Fibroblast of lung (primary cell): ENCODE data around the gene MTHFD1. TPM values are rescaled to one million over a fixed set of nuclear protein-coding genes. Genes with fewer than 3 reads are reported as not detected.

ENCODE experiments used
- DNase-seq, 2 donors: peaks; one replicate each; pipeline versions ENCODE4 v3.0.0 to v3.0.0-alpha.2; 2010; ENCODE audit warnings: low read depth in 2 of 2
- H2AFZ ChIP-seq: 2 replicates; pipeline ENCODE4 v1.5.1; 2012; ENCODE audit warnings: low read length, control low read depth, inconsistent platforms
- H3K27ac ChIP-seq: 2 replicates; pipeline ENCODE4 v1.5.1; 2011; ENCODE audit warnings: low read length, control low read depth; ENCODE audit not compliant: insufficient read depth
- H3K27me3 ChIP-seq: 2 replicates; pipeline ENCODE4 v1.5.1; 2011; ENCODE audit warnings: mild to moderate bottlenecking, low read length; ENCODE audit not compliant: control insufficient read depth, insufficient read depth
- H3K36me3 ChIP-seq: 2 replicates; pipeline ENCODE4 v1.5.1; 2011; ENCODE audit warnings: low read length; ENCODE audit not compliant: control insufficient read depth, insufficient read depth
- H3K4me1 ChIP-seq: 2 replicates; pipeline ENCODE4 v1.5.1; 2011; ENCODE audit warnings: low read length; ENCODE audit not compliant: control insufficient read depth, insufficient read depth; ENCODE audit errors: extremely low read depth
- H3K4me2 ChIP-seq: 2 replicates; pipeline ENCODE4 v1.5.1; 2011; ENCODE audit warnings: low read length, control low read depth; ENCODE audit not compliant: insufficient read depth; ENCODE audit errors: extremely low read depth
- H3K4me3 ChIP-seq, 4 experiments: fragments of 200-600 bp in 1 of 4; sonication (generic) in 1 of 4; replicated peaks in 1 of 4; 2 replicates each; pipeline ENCODE4 v1.5.1; 2011 to 2016; ENCODE audit warnings: low read length in 4 of 4, low read depth in 3 of 4, mild to moderate bottlenecking in 3 of 4, control low read depth in 2 of 4, inconsistent platforms in 1 of 4, mixed read lengths in 1 of 4; ENCODE audit not compliant: insufficient read depth in 1 of 4; ENCODE audit errors: control extremely low read depth in 1 of 4
- H3K79me2 ChIP-seq: 2 replicates; pipeline ENCODE4 v1.5.1; 2012; ENCODE audit warnings: mild to moderate bottlenecking, low read length, inconsistent platforms; ENCODE audit not compliant: control insufficient read depth, insufficient read depth
- H3K9ac ChIP-seq: 2 replicates; pipeline ENCODE4 v1.5.1; 2011; ENCODE audit warnings: mild to moderate bottlenecking, low read length, control low read depth; ENCODE audit not compliant: insufficient read depth
- H3K9me3 ChIP-seq: 2 replicates; pipeline ENCODE4 v1.5.1; 2012; ENCODE audit warnings: low read depth, low read length; ENCODE audit not compliant: control insufficient read depth, insufficient read depth
- H4K20me1 ChIP-seq: 2 replicates; pipeline ENCODE4 v1.5.1; 2011; ENCODE audit warnings: low read length; ENCODE audit not compliant: control insufficient read depth, insufficient read depth; ENCODE audit errors: extremely low read depth
- CTCF ChIP-seq, 2 donors: IDR thresholded peaks in 1 of 2; conservative IDR thresholded peaks in 1 of 2; 1 replicate in 1 of 2; 2 replicates in 1 of 2; pipeline ENCODE4 v1.5.1; 2011 to 2012; ENCODE audit warnings: low read length in 2 of 2, control low read depth in 1 of 2, inconsistent platforms in 1 of 2, low read depth in 1 of 2, mild to moderate bottlenecking in 1 of 2
- EZH2 ChIP-seq: IDR thresholded peaks from 2 replicates; pipeline ENCODE4 v1.5.1; 2012; ENCODE audit warnings: low read length, control low read depth, mild to moderate bottlenecking; ENCODE audit errors: missing control alignments
- polyA plus RNA-seq, 2 donors: library from polyadenylated mRNA; depleted of rRNA in 1 of 2; stranded (reverse) in 1 of 2; unstranded in 1 of 2; fragments of >200 nt; gene quantifications; 2 replicates each; pipeline ENCODE4 v1.2.1, GENCODE V29; 2011 to 2012; ENCODE audit warnings: missing spikeins in 1 of 2
- total RNA-seq: library from RNA; depleted of rRNA; stranded (reverse); fragments of >200 nt; gene quantifications from 2 replicates; pipeline ENCODE4 v1.2.1, GENCODE V29; 2014

Gene MTHFD1
- total and polyA plus RNA-seq, 2 donors (not counting 1 experiment from before 2014, with no cell fraction given), result 39.4 to 41.6 TPM

GRCh38 chr14:64405295-64405694 lies 17.1 kb downstream of the MTHFD1 start:
- TF ChIP-seq EZH2, result no peak
- no peak for TF ChIP-seq CTCF (conservative IDR thresholded peaks at IDR 0.05 in 1 of 2, IDR thresholded peaks at IDR 0.05 in 1 of 2; ENCODE audit: low read depth in 1 of 2, low read length in 2 of 2)
- H4K20me1 ChIP-seq, result no peaks in the 10 kb centered on the region
- no peak for DNase-seq

GRCh38 chr14:64407329-64407728 lies 19.2 kb downstream of the MTHFD1 start:
- Histone ChIP-seq H3K4me3 (no peak overlapping the region), H3K9me3 (no peaks in the 10 kb centered on the region), H3K27me3 (no peaks in the 10 kb centered on the region), H3K36me3 (no peaks in the 10 kb centered on the region), H3K4me1 (peaks cover 2% of the 10 kb centered on the region), H2AFZ (no peak overlapping the region), H3K79me2 (no peaks in the 10 kb centered on the region), H3K4me2 (no peak overlapping the region), H3K27ac (no peak overlapping the region), H3K9ac (no peak overlapping the region), H4K20me1 (no peaks in the 10 kb centered on the region)
- no peak for TF ChIP-seq EZH2
- no peak for TF ChIP-seq CTCF (conservative IDR thresholded peaks at IDR 0.05 in 1 of 2, IDR thresholded peaks at IDR 0.05 in 1 of 2; ENCODE audit: low read depth in 1 of 2, low read length in 2 of 2)
- no peak for DNase-seq

More at GRCh38 chr14:64405295-64405694, 17.1 kb downstream of the MTHFD1 start:
- Histone ChIP-seq H3K9ac (no peak overlapping the region), H3K4me2 (no peak overlapping the region), H3K4me1 (peaks cover 2% of the 10 kb centered on the region), H3K9me3 (no peaks in the 10 kb centered on the region), H3K36me3 (no peaks in the 10 kb centered on the region), H3K4me3 (no peak overlapping the region), H3K27me3 (no peaks in the 10 kb centered on the region), H3K27ac (no peak overlapping the region), H2AFZ (no peak overlapping the region), H3K79me2 (no peaks in the 10 kb centered on the region)

GRCh38 chr14:64409126-64409920 lies 21.2 kb downstream of the MTHFD1 start:
- TF ChIP-seq CTCF (conservative IDR thresholded peaks at IDR 0.05 in 1 of 2, IDR thresholded peaks at IDR 0.05 in 1 of 2; ENCODE audit: low read depth in 1 of 2, low read length in 2 of 2) (no peak), EZH2 (no peak)
- H2AFZ ChIP-seq, result no peak overlapping the region
- H3K4me2 ChIP-seq, result no peak overlapping the region
- H4K20me1 ChIP-seq, result no peaks in the 10 kb centered on the region
- no peak overlapping the region for H3K27ac ChIP-seq
- no peaks in the 10 kb centered on the region for H3K79me2 ChIP-seq
- no peaks in the 10 kb centered on the region for H3K36me3 ChIP-seq
- no peaks in the 10 kb centered on the region for H3K27me3 ChIP-seq
- no peak overlapping the region for H3K4me3 ChIP-seq
- no peak overlapping the region for H3K9ac ChIP-seq
- H3K4me1 ChIP-seq, result peaks cover 2% of the 10 kb centered on the region
- no peak for DNase-seq
- H3K9me3 ChIP-seq, result no peaks in the 10 kb centered on the region
